HL-60 (cell line): Measurements from ENCODE around the gene VAV2.

Experiments used
- DNase-seq, 2 experiments: peaks; one replicate each; pipeline ENCODE4 v3.0.0-alpha.2; 2010 to 2020; ENCODE audit warnings: low read depth in 1 of 2, low spot score in 1 of 2
- H3K27ac ChIP-seq: fragments of 250-450 bp; sonication (Bioruptor Pico); replicated peaks from 2 replicates; pipeline ENCODE4 v1.5.1; 2020; ENCODE audit warnings: mild to moderate bottlenecking, moderate library complexity
- H3K27me3 ChIP-seq: fragments of 250-450 bp; sonication (Bioruptor Pico); 2 replicates; pipeline ENCODE4 v1.5.1; 2021; ENCODE audit warnings: mild to moderate bottlenecking, moderate library complexity; ENCODE audit not compliant: insufficient read depth, poor library complexity, severe bottlenecking
- H3K4me3 ChIP-seq: replicated peaks from 2 replicates; pipeline ENCODE4 v1.5.1; 2011; ENCODE audit warnings: mild to moderate bottlenecking, control low read depth, low read length; ENCODE audit not compliant: insufficient read depth
- CTCF ChIP-seq: IDR thresholded peaks from one replicate; pipeline ENCODE4 v1.5.1; 2011; ENCODE audit warnings: low read length, control low read depth, inconsistent platforms; ENCODE audit not compliant: insufficient read depth
- GABPA ChIP-seq: IDR thresholded peaks from 2 replicates; pipeline ENCODE4 v1.6.1; 2012; ENCODE audit warnings: low read depth
- POLR2AphosphoS5 ChIP-seq: IDR thresholded peaks from 2 replicates; pipeline ENCODE4 v1.6.1; 2012; ENCODE audit warnings: low read depth
- SPI1 ChIP-seq: IDR thresholded peaks from 2 replicates; pipeline ENCODE4 v1.6.1; 2012; ENCODE audit warnings: low read depth, mild to moderate bottlenecking, borderline replicate concordance
- TF ChIP-seq, protein P1 (sequence below): IDR thresholded peaks from 2 replicates; pipeline ENCODE4 v1.6.1; 2012; ENCODE audit warnings: low read depth; ENCODE audit not compliant: insufficient replicate concordance

The VAV2 gene

DNA sequence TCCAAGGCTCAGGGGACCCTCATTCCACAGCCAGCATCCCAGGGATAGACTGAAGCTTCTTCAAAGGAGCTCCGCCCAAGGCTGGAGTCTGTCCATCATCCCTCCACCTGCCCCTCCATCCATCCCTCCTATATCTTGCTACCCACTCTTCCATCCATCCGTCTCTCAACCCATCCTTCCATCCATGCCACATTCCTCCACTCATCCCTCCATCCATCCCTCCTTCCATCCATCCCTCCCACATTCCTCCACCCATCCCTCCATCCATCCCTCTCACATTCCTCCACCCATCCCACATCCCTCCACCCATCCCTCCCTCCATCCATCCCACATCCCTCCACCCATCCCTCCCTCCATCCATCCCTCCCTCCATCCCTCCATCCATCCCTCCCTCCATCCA, 5.5 kb upstream of the VAV2 start:
- TF ChIP-seq POLR2AphosphoS5 (no peak), CTCF (no peak), SPI1 (no peak), GABPA (no peak)
- TF ChIP-seq, protein P1, sequence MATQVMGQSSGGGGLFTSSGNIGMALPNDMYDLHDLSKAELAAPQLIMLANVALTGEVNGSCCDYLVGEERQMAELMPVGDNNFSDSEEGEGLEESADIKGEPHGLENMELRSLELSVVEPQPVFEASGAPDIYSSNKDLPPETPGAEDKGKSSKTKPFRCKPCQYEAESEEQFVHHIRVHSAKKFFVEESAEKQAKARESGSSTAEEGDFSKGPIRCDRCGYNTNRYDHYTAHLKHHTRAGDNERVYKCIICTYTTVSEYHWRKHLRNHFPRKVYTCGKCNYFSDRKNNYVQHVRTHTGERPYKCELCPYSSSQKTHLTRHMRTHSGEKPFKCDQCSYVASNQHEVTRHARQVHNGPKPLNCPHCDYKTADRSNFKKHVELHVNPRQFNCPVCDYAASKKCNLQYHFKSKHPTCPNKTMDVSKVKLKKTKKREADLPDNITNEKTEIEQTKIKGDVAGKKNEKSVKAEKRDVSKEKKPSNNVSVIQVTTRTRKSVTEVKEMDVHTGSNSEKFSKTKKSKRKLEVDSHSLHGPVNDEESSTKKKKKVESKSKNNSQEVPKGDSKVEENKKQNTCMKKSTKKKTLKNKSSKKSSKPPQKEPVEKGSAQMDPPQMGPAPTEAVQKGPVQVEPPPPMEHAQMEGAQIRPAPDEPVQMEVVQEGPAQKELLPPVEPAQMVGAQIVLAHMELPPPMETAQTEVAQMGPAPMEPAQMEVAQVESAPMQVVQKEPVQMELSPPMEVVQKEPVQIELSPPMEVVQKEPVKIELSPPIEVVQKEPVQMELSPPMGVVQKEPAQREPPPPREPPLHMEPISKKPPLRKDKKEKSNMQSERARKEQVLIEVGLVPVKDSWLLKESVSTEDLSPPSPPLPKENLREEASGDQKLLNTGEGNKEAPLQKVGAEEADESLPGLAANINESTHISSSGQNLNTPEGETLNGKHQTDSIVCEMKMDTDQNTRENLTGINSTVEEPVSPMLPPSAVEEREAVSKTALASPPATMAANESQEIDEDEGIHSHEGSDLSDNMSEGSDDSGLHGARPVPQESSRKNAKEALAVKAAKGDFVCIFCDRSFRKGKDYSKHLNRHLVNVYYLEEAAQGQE = no peak
- Histone ChIP-seq H3K27ac (no peak overlapping the region), H3K27me3 (peaks cover 16% of the 10 kb centered on the region), H3K4me3 (no peak overlapping the region)
- no peak for DNase-seq

DNA sequence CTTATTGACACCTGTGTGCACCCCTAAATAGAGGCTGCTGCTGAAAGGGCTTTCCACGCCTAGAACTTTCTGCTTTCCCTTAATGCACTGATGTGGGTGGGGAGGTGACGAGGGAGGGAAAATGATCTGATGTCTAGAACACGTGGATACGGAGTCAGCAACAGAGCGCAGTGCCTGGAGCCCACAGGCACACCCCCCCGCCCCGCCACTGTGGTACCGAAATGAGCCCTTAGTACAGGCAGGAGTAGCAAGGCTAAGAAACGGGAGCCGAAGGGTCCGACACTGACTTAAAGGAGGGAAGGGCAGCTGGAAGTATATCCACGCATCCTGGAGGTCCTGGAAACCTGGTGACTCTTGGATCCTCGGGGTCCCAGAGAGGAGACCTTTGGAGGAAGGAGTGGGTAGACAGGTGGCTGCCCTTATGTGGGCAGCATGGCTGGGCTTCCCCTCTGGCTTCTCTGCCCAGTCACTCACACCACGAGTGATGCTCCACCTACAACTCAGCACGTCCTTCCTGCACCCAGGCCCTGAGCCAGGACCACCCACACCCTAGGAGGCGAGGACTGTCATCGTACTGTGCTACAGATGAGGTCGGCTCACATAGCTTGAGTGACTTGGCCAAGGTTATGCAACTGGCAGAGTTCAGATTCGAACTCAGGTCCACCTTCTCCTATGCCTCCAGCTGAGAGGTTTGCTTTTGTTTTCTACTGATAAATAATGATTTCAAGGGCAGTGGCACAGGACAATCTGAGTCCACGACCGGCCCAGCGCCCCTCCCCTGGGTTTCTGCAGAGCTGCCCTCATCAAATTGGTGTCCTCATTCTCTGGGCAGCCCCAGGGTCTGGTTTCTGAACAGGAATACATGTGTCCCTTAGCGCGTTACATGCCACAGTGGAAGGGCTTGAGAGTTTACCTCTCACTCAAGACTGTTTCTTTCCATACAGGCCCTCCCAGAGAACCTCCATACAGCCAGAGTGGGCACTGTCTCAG, 4.7 kb upstream of the VAV2 start:
- Histone ChIP-seq H3K27me3 (peaks cover 16% of the 10 kb centered on the region), H3K27ac (no peak overlapping the region), H3K4me3 (no peak overlapping the region)
- no peak for TF ChIP-seq POLR2AphosphoS5
- TF ChIP-seq SPI1 = no peak
- TF ChIP-seq, protein P1 = no peak
- no peak for TF ChIP-seq GABPA
- no peak for TF ChIP-seq CTCF
- no peak for DNase-seq

DNA sequence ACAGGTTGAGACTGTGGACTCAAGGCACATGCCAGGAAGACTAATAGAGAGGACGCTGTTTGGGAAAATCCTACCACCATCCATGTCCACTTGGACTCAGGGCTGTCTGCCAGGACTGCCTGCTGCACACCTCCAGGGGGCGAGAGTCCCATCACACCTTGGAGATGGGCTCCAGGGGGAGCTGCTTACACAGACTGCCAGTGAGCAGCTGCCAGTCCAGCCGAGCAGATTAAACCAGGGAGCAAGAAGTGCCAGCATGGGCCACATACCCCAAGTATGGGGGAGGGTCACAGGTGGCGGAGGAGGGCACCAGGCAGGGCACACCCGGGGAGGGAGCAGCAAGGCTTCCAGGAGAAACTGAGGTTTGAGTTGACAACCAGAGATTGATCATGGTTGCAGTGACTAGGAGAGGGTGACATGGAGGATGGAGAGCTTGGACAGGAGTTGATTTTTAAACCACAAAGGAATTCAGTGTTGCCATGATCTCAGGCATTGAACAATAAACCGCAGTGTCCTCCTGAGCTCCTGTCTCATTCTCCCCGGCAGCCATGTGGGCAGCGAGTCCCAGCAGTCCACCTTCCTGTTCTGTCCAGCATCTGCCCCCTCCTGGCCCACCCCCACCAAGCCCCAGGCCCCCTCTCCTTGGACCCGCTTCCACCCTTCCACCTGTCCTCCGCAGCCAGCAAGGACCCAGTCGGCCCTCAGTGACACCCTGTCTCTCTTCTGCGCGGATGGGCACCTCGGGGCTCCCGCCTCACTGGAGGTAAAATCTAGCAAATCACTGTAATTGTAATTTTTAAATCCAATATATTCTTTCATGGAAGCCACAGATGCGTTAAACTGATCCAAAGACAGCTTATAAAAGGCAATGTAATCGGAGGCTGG, 3.1 kb upstream of the VAV2 start:
- Histone ChIP-seq H3K4me3 (no peak overlapping the region), H3K27me3 (peaks cover 26% of the 10 kb centered on the region), H3K27ac (no peak overlapping the region)
- DNase-seq = no peak
- TF ChIP-seq CTCF = no peak
- no peak for TF ChIP-seq GABPA
- no peak for TF ChIP-seq SPI1
- TF ChIP-seq POLR2AphosphoS5 = no peak
- TF ChIP-seq, protein P1 = no peak
